HG02870 (cell line): ENCODE data around the gene APP.
"Not testable (repeated sequence)": the region's sequence is repeated elsewhere in the genome, so short reads cannot be mapped to it uniquely, and the experiment has no call there.

Experiments used
- ATAC-seq: cut with Tn5 transposase; IDR thresholded peaks from one replicate; pipeline ENCODE4 v1.9.1; 2021; ENCODE audit warnings: mild to moderate bottlenecking, moderate library complexity; ENCODE audit not compliant: unreplicated experiment

The APP gene

GRCh38 chr21:26165331-26165730 lies 5.2 kb downstream of the APP start:
- ATAC-seq = no peak

GRCh38 chr21:26164311-26164710 lies 6.3 kb downstream of the APP start:
- ATAC-seq = no peak

DNA sequence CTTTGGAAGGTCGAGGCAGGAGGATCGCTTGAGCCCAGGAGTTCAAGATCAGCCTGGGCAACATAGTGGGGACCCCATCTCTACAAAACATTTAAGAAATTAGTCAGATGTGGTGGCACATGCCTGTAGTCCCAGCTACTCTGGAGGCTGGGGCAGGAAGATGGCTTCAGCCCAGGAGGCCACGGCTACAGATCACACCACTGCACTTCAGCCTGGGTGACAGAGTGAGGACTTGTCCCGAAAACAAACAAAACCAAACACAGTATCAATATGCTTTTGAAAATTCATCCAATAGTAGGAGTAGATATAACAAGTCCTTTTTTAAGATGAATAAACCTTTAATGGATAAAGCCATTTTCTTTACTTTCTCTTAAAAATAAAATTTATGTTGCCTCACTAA lies 8.5 kb downstream of the APP start:
- ATAC-seq = no peak

- ATAC-seq = no peak
Measured at GRCh38 chr21:26159869-26160268, 10.7 kb downstream of the APP start.

- no peak for ATAC-seq
Measured at GRCh38 chr21:26157801-26158200, 12.8 kb downstream of the APP start.

GRCh38 chr21:26154753-26155152 lies 15.8 kb downstream of the APP start:
- ATAC-seq = no peak

DNA sequence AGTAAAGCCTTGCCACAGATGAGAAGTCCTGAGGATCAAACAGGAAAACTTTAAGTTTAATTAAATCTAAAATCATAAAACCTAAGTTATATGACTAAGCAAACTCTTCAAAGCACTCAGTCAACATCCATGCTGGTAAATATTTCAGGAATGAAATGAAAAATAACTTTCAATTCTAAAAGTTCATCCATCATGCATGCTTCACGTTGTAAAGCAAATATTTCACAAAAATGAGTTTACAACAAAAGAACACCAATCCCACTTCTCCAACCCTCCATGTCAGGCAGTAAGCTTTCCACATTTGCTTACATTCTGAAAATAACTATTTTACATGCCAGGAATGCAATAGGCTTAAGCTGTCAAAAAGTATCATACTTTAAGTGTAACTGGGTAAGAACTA lies 16.8 kb downstream of the APP start:
- no peak for ATAC-seq

DNA sequence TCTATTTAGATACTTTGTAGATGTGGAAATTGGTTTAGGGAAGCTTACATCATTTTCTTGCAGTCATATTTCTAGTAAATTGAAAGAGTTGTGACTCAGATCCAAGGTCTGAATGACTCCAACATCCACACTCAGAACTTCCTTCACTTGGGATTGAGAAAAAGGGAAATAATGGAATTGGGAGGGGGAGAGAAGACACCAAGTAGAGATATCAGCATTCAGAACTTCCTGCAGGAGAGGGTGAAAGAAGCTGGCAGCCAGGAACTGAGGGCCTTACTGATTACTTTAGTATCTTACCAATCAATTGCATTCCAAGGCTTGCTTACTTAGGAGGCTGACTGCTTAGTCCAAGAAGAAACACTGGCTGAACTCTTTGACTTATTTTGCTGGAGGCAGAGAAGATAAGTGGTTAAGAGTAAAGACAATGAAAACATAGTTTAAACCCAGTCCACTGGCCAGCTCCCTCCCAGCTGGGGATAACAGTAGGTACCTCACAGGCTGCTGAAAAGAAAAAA lies 21.7 kb downstream of the APP start:
- no peak for ATAC-seq

GRCh38 chr21:26148071-26148839 lies 22.3 kb downstream of the APP start:
- no peak for ATAC-seq

GRCh38 chr21:26147535-26147934 lies 23.0 kb downstream of the APP start:
- ATAC-seq = no peak

DNA sequence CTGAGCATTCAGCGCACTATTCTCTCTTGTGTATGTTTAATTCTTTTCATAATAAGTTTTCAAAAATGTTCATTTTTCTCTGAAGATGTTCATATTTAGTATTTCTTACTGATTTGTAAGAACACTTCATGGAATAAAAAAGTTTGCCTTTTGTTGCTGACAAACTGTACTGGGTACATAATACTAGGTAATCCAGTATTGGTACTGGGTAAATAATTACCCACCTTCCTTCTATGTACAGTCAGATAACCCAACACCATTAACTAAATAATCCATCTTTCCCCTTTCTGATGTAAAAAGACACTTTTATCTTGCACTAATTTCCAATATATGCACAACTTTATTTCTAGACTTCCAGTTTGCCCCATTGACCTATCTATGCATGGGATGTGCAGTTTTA lies 23.9 kb downstream of the APP start:
- no peak for ATAC-seq

GRCh38 chr21:26144031-26144430 lies 26.5 kb downstream of the APP start:
- no peak for ATAC-seq

- ATAC-seq = no peak
Measured at GRCh38 chr21:26142363-26142762, 28.2 kb downstream of the APP start.

GRCh38 chr21:26140926-26141325 lies 29.6 kb downstream of the APP start:
- no peak for ATAC-seq

- ATAC-seq = no peak
Measured at GRCh38 chr21:26140164-26140579, 30.4 kb downstream of the APP start.

DNA sequence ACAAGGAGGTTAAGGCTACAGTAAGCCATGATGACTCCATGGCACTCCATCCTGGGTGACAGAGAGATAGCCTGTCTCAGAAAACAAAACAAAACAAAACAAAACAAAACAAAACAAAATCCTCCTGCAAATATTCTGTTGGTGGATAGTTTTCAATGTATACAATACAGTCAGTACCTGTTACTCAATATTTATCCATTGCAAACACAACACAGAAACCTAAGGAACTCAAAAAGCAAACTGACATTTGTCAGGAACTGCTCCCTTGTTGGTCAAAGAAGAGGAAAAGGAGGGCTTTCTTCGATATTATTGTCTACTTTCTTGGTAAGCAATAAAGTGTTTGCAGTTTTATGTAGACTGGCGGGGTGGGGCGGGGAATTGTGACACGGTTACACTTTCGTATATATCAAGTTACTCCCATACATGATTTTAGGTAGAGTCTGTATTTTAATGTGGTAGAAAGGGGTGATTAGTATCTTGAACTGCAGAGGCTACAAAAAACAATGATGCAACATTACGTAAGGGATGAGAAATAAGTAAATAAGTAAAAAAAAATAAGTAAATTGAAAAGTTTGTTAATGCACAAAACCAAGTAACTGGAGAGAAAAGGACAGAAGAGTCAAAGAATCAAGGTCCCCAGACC lies 31.8 kb downstream of the APP start:
- ATAC-seq = no peak

DNA sequence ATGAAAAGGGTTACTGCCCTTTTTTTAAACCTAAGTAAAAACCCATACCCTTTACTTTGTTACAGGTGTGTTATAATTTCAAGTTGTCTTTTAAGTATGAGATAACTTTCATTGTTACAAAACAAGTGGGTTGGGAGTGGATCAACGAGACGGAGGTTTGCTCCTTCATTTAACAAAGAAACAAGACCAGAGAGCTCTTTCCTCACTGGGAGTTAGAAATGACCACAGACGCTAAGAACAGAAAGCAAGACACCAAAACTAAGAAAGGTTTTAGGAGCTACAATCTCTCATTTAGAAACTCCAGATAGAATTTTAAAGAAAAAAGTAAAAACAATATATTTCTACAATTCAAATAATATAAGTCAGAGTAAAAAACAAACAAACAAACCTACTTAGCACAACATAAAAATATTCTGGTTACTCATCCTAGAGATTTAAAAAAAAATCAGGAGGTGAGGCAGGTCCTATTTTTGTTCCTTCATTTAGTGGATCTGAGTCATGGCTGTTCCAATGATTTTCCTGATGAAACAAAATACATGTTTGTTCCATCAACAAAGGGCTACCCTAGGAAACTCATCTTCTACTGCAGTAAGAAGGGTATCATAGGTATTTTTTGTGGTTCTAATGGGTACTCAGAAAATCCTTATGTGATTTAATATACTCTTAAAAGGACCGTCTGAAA lies 33.0 kb downstream of the APP start:
- ATAC-seq = no peak

DNA sequence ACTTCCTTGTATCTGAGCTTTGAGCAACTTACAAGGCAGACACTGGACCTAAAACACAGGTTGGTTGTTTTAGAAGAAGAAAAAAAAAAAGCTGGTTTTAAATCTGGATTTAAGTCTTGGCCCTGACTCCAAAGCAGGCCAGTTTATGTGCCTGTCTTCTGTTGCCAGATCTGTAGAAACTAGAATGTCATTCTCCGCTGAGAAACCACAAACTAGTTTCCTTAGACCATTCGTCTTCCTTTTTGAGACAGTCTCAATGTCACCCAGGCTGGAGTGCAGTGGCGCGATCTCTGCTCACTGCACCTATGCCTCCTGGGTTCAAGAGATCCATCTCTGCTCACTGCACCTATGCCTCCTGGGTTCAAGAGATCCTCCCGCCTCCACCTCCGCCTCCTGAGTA lies 33.9 kb downstream of the APP start:
- peak; percentile 94 for ATAC-seq

DNA sequence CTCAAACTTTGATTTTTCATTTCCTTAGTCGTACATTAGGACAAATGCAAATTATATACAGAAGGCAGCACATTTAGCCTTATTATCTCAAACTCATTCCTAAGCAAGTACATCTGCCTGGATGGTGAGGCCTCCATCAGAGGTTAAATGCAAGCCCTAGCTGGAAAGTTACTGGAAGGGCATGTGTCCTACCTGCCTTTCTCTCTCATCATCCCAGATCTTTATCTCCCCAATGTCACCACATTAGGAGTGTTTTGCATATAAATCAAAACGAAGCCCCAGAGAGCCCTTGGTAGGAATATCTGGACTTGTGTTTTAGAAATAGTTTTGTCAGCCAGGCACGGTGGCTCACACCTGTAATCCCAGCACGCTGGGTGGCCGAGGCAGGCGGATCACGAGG lies 35.0 kb downstream of the APP start:
- no peak for ATAC-seq

DNA sequence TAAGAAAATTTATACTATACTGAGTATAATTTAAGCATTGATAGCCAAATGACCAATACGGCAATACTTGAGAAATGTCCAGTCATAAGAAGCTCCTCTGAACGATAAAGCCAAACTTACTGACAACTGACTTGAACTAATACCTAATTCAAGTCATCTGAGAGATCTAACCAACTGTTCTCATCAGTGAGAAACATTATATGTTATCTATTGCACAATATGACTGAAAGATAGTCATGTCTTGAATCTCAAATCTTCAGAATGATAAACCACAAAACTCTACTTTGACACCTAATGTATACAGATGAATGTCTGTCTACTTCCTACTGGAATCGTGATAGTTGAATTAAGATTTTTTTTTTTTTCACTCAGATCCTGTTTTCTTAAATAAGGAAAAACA lies 39.0 kb downstream of the APP start:
- ATAC-seq = no peak

DNA sequence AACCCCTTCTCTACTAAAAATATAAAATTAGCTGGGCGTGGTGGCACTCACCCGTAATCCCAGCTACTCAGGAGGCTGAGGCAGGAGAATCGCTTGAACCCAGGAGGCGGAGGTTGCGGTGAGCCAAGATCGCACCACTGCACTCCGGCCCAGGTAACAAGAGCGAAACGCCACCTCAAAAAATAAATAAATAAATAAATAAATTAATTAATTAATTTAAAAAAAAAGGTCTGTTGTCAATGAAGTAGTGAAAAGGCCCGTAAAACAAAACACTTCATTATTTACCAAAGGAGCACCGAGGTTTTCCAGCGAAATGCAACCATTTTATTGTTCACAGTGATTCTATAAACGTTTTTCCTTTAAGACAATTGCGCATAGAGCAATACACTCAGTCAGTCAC lies 39.5 kb downstream of the APP start:
- ATAC-seq = not testable (repeated sequence)
